T-cell (primary cell): ENCODE data around the gene ADGRE3. TPM values are rescaled to one million over a fixed set of nuclear protein-coding genes. Genes with fewer than 3 reads are reported as not detected.
"Not testable (repeated sequence)": the region's sequence is repeated elsewhere in the genome, so short reads cannot be mapped to it uniquely, and the experiment has no call there.

Source experiments
- ATAC-seq, 4 experiments: fragments of 200-7000 bp in 3 of 4; fragments of 150-1000 bp in 1 of 4; cut with Tn5 transposase; replicated peaks in 1 of 4; 1 replicate in 3 of 4; 2 replicates in 1 of 4; pipeline ENCODE4 v1.10.0; 2021; ENCODE audit warnings: moderate library complexity in 3 of 4, mild to moderate bottlenecking in 2 of 4, moderate number of reproducible peaks in 1 of 4
- CTCF ChIA-PET, 2 donors: fragments of 300-600 bp; sonication (Branson Sonifier 250); formaldehyde crosslinking; loops; one replicate each; lab custom pipeline; 2022; ENCODE audit warnings: antibody characterized with exemption in 2 of 2; lab: Charles Lee
- POLR2A ChIA-PET, 2 donors: fragments of 300-600 bp; sonication (Branson Sonifier 250); formaldehyde crosslinking; loops; one replicate each; lab custom pipeline; 2022; ENCODE audit warnings: antibody characterized with exemption in 2 of 2; lab: Charles Lee
- DNase-seq, 35 experiments: peaks; one replicate each; pipeline versions ENCODE4 v3.0.0 to v3.0.0-alpha.2; 2013 to 2023
- H3K27ac ChIP-seq: one replicate; pipeline ENCODE4 v1.5.1; 2013; ENCODE audit warnings: low read length
- H3K27me3 ChIP-seq, 2 experiments: replicated peaks in 1 of 2; 1 replicate in 1 of 2; 2 replicates in 1 of 2; pipeline versions ENCODE4 v1.6.1 to v1.7.0; 2013; ENCODE audit warnings: low read length in 1 of 2, mixed read lengths in 1 of 2; ENCODE audit not compliant: control insufficient read depth in 2 of 2, insufficient read depth in 2 of 2; ENCODE audit errors: extremely low read depth in 1 of 2
- H3K36me3 ChIP-seq, 2 donors: 1 replicate in 1 of 2; 2 replicates in 1 of 2; pipeline versions ENCODE4 v1.6.1 to v1.7.0; 2013; ENCODE audit warnings: low read length in 1 of 2; ENCODE audit not compliant: control insufficient read depth in 2 of 2, insufficient read depth in 1 of 2; ENCODE audit errors: extremely low read depth in 1 of 2
- H3K4me1 ChIP-seq, 2 experiments: 1 replicate in 1 of 2; 2 replicates in 1 of 2; pipeline versions ENCODE4 v1.6.1 to v1.7.0; 2013; ENCODE audit warnings: low read length in 2 of 2, mixed read lengths in 1 of 2; ENCODE audit not compliant: insufficient read depth in 2 of 2, control insufficient read depth in 1 of 2; ENCODE audit errors: extremely low read depth in 1 of 2
- H3K4me3 ChIP-seq, 2 donors: 1 replicate in 1 of 2; 2 replicates in 1 of 2; pipeline versions ENCODE4 v1.5.1 to v1.7.0; 2013; ENCODE audit warnings: mild to moderate bottlenecking in 2 of 2, low read length in 1 of 2, moderate library complexity in 1 of 2; ENCODE audit not compliant: control insufficient read depth in 1 of 2; ENCODE audit errors: extremely low read depth in 1 of 2
- H3K9me3 ChIP-seq: 2 replicates; pipeline ENCODE4 v1.7.0; 2013
- H3K27ac Mint-ChIP-seq, 2 donors: one replicate each; pipeline ENCODE4 v1.8.0; 2020 to 2021; ENCODE audit warnings: mild to moderate bottlenecking in 2 of 2, mixed read lengths in 2 of 2
- H3K27me3 Mint-ChIP-seq, 2 donors: one replicate each; pipeline ENCODE4 v1.8.0; 2021 to 2022; ENCODE audit warnings: mixed read lengths in 2 of 2
- H3K36me3 Mint-ChIP-seq: one replicate; pipeline ENCODE4 v1.8.0; 2021; ENCODE audit warnings: mixed read lengths
- H3K4me1 Mint-ChIP-seq, 3 donors: one replicate each; pipeline ENCODE4 v1.8.0; 2020 to 2022; ENCODE audit warnings: mixed read lengths in 3 of 3, mild to moderate bottlenecking in 1 of 3
- H3K4me3 Mint-ChIP-seq, 3 donors: one replicate each; pipeline ENCODE4 v1.8.0; 2020 to 2022; ENCODE audit warnings: mild to moderate bottlenecking in 3 of 3, mixed read lengths in 3 of 3, moderate library complexity in 3 of 3
- H3K9me3 Mint-ChIP-seq, 3 donors: one replicate each; pipeline ENCODE4 v1.8.0; 2020 to 2022; ENCODE audit warnings: mixed read lengths in 3 of 3
- WGBS: methylation state at CpG from one replicate; pipeline ENCODE4 v1.1.5; 2013; ENCODE audit warnings: missing lambda C conversion rate; ENCODE audit not compliant: insufficient coverage; 5-methylcytosine and 5-hydroxymethylcytosine counted together
- total RNA-seq, 35 experiments: library from RNA in 6 of 35; stranded (reverse) in 6 of 35; fragments of 120-200 nt in 1 of 35; gene quantifications; one replicate each; pipeline versions ENCODE4 v1.2.1 to v1.2.4 and lab custom pipeline; 2013 to 2026

Gene ADGRE3
- total RNA-seq, 5 donors from 2014 or later (not counting 1 experiment from before 2014, with no cell fraction given) = not detected

DNA sequence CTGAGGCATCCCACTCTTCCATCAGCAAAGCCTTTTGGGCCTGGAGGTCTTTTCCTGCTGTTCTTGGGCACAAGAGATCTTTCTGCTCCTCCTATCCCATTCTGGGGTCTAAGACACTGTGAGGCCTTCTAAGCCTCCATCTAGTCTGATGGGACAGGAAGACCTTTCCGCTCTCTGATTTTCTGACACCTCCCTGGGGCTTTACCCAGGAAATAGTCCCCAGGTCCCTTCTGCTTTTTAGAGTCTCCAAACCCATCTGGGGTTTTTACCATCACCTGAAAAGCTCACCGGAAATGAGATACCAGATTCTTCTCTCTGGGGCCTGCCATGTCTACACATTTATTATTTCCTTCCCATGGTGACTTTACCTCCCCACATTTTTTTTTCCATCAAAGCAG lies 70.7 kb downstream of the ADGRE3 start:
- Histone ChIP-seq H3K27ac (no peak overlapping the region), H3K9me3 (no peaks in the 10 kb centered on the region), H3K4me1 (no peaks in the 10 kb centered on the region), H3K27me3 (peaks cover 0 to 2% of the 10 kb centered on the region in 2 experiments), H3K36me3 (no peaks in the 10 kb centered on the region), H3K4me3 (no peak overlapping the region)
- Mint-ChIP-seq H3K27me3 (no peaks in the 10 kb centered on the region), H3K4me3 (no peak overlapping the region), H3K4me1 (peaks cover 6 to 10% (median 9%) of the 10 kb centered on the region in 3 donors), H3K36me3 (no peaks in the 10 kb centered on the region), H3K9me3 (no peaks in the 10 kb centered on the region), H3K27ac (peak overlapping the region; percentile 34 to 75)
- peak in 1 of 35 experiments; percentile 12 for DNase-seq
- POLR2A ChIA-PET = no interaction called here
- ATAC-seq = peak in 2 of 4 experiments; percentile 39 to 51
- CTCF ChIA-PET = interaction anchor here in 1 of 2 donors (0.8 kb wide), 1 partner anchor 10 kb away, joined by 3 read pairs; no protein-coding TSS in a partner anchor
- WGBS = 68% methylated on average over 2 of the region's 2 CpGs

DNA sequence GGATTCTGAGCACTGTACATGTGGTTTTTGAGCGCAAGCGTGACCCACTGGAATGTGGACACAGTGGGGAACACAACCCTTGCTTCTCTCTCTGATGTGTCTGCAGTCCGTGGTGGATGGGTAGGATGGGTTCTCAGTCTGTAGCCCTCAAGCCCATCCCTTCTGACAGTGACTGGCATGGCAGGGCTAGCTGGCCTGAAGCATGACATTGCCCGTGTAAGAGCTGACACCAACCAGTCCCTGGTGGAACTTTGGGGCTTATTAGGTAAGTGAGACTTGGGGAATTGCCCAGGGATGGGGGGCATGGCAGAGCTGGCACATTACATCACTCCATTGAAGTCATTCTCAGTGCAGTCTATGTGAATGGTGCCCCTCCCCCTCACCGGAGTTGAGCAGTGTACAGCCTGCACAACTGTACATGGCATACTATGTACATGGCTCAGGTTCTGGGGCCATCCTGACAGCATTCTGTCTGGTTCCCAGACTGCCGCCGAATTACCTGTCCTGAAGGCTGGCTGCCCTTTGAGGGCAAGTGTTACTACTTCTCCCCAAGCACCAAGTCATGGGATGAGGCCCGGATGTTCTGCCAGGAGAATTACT lies 75.0 kb downstream of the ADGRE3 start:
- peaks cover 0 to 8% (median 7%) of the 10 kb centered on the region in 3 donors for H3K9me3 Mint-ChIP-seq
- CTCF ChIA-PET = no interaction called here
- Histone ChIP-seq H3K36me3 (no peaks in the 10 kb centered on the region), H3K4me1 (no peaks in the 10 kb centered on the region), H3K27ac (no peak overlapping the region), H3K9me3 (no peaks in the 10 kb centered on the region), H3K27me3 (peaks cover 0 to 6% of the 10 kb centered on the region in 2 experiments), H3K4me3 (no peak overlapping the region)
- peaks cover 5 to 9% of the 10 kb centered on the region in 2 donors for H3K27me3 Mint-ChIP-seq
- H3K36me3 Mint-ChIP-seq = no peaks in the 10 kb centered on the region
- no peak overlapping the region for H3K4me3 Mint-ChIP-seq
- H3K4me1 Mint-ChIP-seq = peaks cover 4 to 9% (median 6%) of the 10 kb centered on the region in 3 donors
- no peak for DNase-seq
- H3K27ac Mint-ChIP-seq = no peak overlapping the region
- POLR2A ChIA-PET = no interaction called here
- 93% methylated on average over 6 of the region's 8 CpGs for WGBS
- no peak for ATAC-seq

DNA sequence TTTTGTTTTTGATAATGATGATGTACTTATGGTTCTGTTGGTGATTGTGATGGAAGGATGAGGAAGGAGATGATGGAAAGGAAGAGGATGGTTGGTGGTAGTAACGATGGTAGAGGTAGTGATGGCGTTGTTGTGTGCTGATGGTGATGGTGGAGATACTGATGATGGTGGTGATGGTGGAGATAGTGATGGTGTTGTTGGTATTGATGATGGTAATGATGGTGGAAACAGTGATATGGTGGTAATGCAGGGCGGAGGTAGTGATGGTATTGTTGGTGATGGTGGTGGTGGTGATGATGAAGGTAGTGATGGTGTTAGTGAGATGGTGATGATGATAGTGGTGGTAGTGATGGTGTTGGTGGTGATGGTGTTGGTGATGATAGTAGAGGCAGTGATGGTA lies 79.1 kb downstream of the ADGRE3 start:
- ATAC-seq (no peak), DNase-seq (no peak)
- H3K27ac Mint-ChIP-seq = no peak overlapping the region
- H3K27me3 Mint-ChIP-seq = peaks cover 8 to 11% of the 10 kb centered on the region in 2 donors
- Histone ChIP-seq H3K9me3 (no peaks in the 10 kb centered on the region), H3K27ac (no peak overlapping the region), H3K36me3 (no peaks in the 10 kb centered on the region), H3K4me3 (no peak overlapping the region), H3K4me1 (no peaks in the 10 kb centered on the region), H3K27me3 (peaks cover 0 to 11% of the 10 kb centered on the region in 2 experiments)
- no peaks in the 10 kb centered on the region for H3K36me3 Mint-ChIP-seq
- H3K4me3 Mint-ChIP-seq = no peak overlapping the region
- WGBS = 82% methylated on average over 3 of the region's 3 CpGs
- CTCF ChIA-PET = no interaction called here
- POLR2A ChIA-PET = interaction anchor here in 1 of 2 donors (0.5 kb wide), 1 partner anchor 1756 kb away, joined by 3 read pairs; no protein-coding TSS in a partner anchor
- H3K4me1 Mint-ChIP-seq = no peaks in the 10 kb centered on the region
- H3K9me3 Mint-ChIP-seq = peaks cover 0 to 8% (median 7%) of the 10 kb centered on the region in 3 donors

DNA sequence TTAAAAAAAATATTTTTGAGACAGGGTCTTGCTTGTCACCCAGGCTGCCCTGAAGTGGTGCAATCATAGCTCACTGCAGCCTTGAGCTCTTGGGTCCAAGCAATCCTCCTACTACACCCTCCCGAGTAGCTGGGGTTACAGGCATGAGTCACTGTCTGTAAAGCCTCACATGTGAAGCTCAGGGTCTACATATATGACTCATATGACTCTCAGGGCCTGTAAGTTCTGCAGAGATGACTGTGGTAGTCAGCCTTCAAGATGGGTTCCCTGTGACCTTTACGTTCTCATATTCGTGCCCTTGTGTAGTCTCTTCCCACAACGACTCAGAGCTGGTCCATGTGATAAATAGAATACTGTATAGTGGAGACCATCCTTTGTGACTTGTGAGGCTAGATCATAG lies 85.2 kb downstream of the ADGRE3 start:
- peak in 1 of 4 experiments; percentile 38 for ATAC-seq
- CTCF ChIA-PET, POLR2A ChIA-PET: not testable (repeated sequence)

DNA sequence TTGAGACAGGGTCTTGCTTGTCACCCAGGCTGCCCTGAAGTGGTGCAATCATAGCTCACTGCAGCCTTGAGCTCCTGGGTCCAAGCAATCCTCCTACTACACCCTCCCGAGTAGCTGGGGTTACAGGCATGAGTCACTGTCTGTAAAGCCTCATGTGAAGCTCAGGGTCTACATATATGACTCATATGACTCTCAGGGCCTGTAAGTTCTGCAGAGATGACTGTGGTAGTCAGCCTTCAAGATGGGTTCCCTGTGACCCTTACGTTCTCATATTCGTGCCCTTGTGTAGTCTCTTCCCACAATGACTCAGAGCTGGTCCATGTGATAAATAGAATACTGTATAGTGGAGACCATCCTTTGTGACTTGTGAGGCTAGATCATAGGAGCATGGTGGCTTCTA lies 89.5 kb downstream of the ADGRE3 start:
- H3K4me3 Mint-ChIP-seq = peak overlapping the region in 1 of 3 donors; percentile 1
- H3K36me3 ChIP-seq, H3K27me3 ChIP-seq, H3K36me3 Mint-ChIP-seq, H3K4me3 ChIP-seq, DNase-seq, H3K4me1 Mint-ChIP-seq, CTCF ChIA-PET, H3K9me3 ChIP-seq, H3K27ac ChIP-seq, H3K27me3 Mint-ChIP-seq, H3K9me3 Mint-ChIP-seq, H3K4me1 ChIP-seq, H3K27ac Mint-ChIP-seq: not testable (repeated sequence)
- POLR2A ChIA-PET = interaction anchor here in 1 of 2 donors (0.6 kb wide), 1 partner anchor 98 kb away, joined by 3 read pairs; no protein-coding TSS in a partner anchor
- peak in 3 of 4 experiments; percentile 43 to 66 (median 60) for ATAC-seq
- WGBS = no CpG with 5 or more reads among the region's 3 CpGs

More for the DNA sequence above, 85.2 kb downstream of the ADGRE3 start:
- not testable (repeated sequence) for H3K4me3 Mint-ChIP-seq, H3K27ac Mint-ChIP-seq, H3K27ac ChIP-seq, H3K27me3 Mint-ChIP-seq, H3K27me3 ChIP-seq, H3K4me1 ChIP-seq, H3K4me3 ChIP-seq, DNase-seq, H3K4me1 Mint-ChIP-seq, H3K9me3 Mint-ChIP-seq, H3K36me3 Mint-ChIP-seq, H3K9me3 ChIP-seq, H3K36me3 ChIP-seq
- no CpG with 5 or more reads among the region's 4 CpGs for WGBS

DNA sequence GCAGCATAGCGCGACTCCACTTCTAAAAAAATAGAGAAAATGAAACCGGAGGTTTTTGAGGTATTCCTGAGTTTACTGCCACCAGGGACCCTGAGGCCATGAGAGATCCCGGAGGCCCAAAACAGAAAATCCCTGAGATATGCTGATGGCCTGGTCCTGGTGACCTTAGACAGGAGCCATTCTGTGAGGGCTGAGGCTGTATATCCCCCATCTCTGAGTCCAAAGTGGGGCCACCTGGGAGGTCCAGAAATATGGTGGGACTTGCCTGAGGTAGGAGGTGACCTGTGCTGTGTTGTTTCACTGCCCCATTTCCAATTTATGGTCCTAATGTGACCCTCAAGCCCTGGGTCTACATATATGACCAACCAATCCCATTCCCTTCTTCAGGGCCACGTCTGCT lies 90.3 kb downstream of the ADGRE3 start:
- H3K4me3 ChIP-seq, DNase-seq, H3K27ac Mint-ChIP-seq, H3K27me3 ChIP-seq, ATAC-seq, POLR2A ChIA-PET, H3K27me3 Mint-ChIP-seq, H3K4me1 ChIP-seq, H3K4me1 Mint-ChIP-seq, H3K9me3 ChIP-seq, H3K9me3 Mint-ChIP-seq, CTCF ChIA-PET, H3K36me3 ChIP-seq, H3K27ac ChIP-seq, H3K36me3 Mint-ChIP-seq: not testable (repeated sequence)
- peak overlapping the region in 1 of 3 donors; percentile 79 for H3K4me3 Mint-ChIP-seq
- no CpG with 5 or more reads among the region's 5 CpGs for WGBS
